ENCODE results near the gene BCAS4. TPM values are rescaled to one million over a fixed set of nuclear protein-coding genes. Genes with fewer than 3 reads are reported as not detected.

Gene BCAS4
- total RNA-seq, 1 experiment from 2014 or later, result 7.9 TPM

DNA sequence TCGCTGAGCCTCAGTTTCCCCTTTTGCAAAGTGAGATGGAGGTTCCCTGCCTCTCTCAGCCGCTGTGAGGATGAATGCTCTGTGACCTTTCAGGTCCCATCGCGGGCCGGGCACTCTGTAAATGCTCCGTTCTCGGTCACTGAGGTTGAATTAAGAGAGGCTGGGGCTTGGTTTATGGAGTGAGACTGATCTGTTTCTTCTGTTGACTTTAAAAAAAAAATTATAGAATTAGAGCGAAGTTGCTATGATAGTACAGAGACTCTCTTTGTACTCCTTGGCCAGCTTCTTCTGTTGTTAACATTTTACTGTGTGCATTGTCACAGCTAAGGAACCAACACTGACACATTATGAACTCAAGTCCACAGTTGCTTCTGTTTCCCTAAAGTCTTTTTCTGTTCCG is 72.0 kb downstream of the BCAS4 start:
- Mint-ChIP-seq H3K27ac (ENCODE audit: low read depth, unreplicated experiment) (no peak overlapping the region), H3K27me3 (ENCODE audit: insufficient read depth, unreplicated experiment) (no peaks in the 10 kb centered on the region), H3K9me3 (ENCODE audit: unreplicated experiment) (no peaks in the 10 kb centered on the region), H3K4me3 (ENCODE audit: unreplicated experiment) (no peak overlapping the region), H3K4me1 (ENCODE audit: insufficient read depth, unreplicated experiment) (peaks cover 19% of the 10 kb centered on the region), H3K36me3 (ENCODE audit: insufficient read depth, unreplicated experiment) (peaks cover 6% of the 10 kb centered on the region)
- DNase-seq (ENCODE audit: unreplicated experiment), result no peak
- ChIA-PET CTCF (interaction anchor here (0.6 to 2.1 kb wide), 5 partner anchors 8 to 886 kb away, joined by 3 to 11 read pairs (median 6); partner anchors contain the start of gene BCAS4), POLR2A (interaction anchor here (1.3 to 3.6 kb wide), 6 partner anchors 10 to 90 kb away, joined by 5 to 22 read pairs (median 14); partner anchors contain the start of gene ADNP)
- intact Hi-C loops (cut with micrococcal nuclease), result no loop called here
- TF ChIP-seq, protein P1, sequence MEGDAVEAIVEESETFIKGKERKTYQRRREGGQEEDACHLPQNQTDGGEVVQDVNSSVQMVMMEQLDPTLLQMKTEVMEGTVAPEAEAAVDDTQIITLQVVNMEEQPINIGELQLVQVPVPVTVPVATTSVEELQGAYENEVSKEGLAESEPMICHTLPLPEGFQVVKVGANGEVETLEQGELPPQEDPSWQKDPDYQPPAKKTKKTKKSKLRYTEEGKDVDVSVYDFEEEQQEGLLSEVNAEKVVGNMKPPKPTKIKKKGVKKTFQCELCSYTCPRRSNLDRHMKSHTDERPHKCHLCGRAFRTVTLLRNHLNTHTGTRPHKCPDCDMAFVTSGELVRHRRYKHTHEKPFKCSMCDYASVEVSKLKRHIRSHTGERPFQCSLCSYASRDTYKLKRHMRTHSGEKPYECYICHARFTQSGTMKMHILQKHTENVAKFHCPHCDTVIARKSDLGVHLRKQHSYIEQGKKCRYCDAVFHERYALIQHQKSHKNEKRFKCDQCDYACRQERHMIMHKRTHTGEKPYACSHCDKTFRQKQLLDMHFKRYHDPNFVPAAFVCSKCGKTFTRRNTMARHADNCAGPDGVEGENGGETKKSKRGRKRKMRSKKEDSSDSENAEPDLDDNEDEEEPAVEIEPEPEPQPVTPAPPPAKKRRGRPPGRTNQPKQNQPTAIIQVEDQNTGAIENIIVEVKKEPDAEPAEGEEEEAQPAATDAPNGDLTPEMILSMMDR (IDR thresholded peaks at IDR 0.05; ENCODE audit: unreplicated experiment), result no peak
- no TSS peak for BruUV-seq (replicated peaks)

DNA sequence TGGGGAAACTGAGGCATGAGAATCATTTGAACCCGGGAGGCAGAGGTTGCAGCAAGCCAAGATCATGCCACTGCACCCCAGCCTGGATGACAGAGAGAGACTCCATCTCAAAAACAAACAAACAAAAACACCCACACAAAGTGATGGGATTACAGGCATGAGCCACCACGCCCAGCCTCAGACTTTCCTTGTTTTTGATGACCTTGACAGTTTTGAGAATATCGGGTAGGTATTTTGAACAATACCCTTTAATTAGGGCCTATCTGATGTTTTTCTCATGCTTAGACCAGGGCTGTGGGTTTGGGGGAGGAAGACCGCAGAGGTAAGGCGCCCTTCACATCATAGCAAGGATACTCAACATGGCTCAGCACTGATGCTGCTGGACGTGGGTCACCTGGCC is 72.9 kb downstream of the BCAS4 start:
- H3K4me1 Mint-ChIP-seq (ENCODE audit: insufficient read depth, unreplicated experiment), result peaks cover 19% of the 10 kb centered on the region
- peaks cover 6% of the 10 kb centered on the region for H3K36me3 Mint-ChIP-seq (ENCODE audit: insufficient read depth, unreplicated experiment)
- no peaks in the 10 kb centered on the region for H3K27me3 Mint-ChIP-seq (ENCODE audit: insufficient read depth, unreplicated experiment)
- intact Hi-C loops (cut with micrococcal nuclease), result no loop called here
- DNase-seq (ENCODE audit: unreplicated experiment), result no peak
- H3K9me3 Mint-ChIP-seq (ENCODE audit: unreplicated experiment), result no peaks in the 10 kb centered on the region
- no TSS peak for BruUV-seq (replicated peaks)
- ChIA-PET CTCF (interaction anchor here (0.6 to 1.0 kb wide), 2 partner anchors 9 to 303 kb away, joined by 3 to 6 read pairs; no protein-coding TSS in a partner anchor), POLR2A (interaction anchor here (1.2 to 3.0 kb wide), 3 partner anchors 8 to 22 kb away, joined by 4 to 14 read pairs (median 12); no protein-coding TSS in a partner anchor)
- no peak overlapping the region for H3K27ac Mint-ChIP-seq (ENCODE audit: low read depth, unreplicated experiment)
- no peak overlapping the region for H3K4me3 Mint-ChIP-seq (ENCODE audit: unreplicated experiment)
- TF ChIP-seq, protein P1 (IDR thresholded peaks at IDR 0.05; ENCODE audit: unreplicated experiment), result no peak

DNA sequence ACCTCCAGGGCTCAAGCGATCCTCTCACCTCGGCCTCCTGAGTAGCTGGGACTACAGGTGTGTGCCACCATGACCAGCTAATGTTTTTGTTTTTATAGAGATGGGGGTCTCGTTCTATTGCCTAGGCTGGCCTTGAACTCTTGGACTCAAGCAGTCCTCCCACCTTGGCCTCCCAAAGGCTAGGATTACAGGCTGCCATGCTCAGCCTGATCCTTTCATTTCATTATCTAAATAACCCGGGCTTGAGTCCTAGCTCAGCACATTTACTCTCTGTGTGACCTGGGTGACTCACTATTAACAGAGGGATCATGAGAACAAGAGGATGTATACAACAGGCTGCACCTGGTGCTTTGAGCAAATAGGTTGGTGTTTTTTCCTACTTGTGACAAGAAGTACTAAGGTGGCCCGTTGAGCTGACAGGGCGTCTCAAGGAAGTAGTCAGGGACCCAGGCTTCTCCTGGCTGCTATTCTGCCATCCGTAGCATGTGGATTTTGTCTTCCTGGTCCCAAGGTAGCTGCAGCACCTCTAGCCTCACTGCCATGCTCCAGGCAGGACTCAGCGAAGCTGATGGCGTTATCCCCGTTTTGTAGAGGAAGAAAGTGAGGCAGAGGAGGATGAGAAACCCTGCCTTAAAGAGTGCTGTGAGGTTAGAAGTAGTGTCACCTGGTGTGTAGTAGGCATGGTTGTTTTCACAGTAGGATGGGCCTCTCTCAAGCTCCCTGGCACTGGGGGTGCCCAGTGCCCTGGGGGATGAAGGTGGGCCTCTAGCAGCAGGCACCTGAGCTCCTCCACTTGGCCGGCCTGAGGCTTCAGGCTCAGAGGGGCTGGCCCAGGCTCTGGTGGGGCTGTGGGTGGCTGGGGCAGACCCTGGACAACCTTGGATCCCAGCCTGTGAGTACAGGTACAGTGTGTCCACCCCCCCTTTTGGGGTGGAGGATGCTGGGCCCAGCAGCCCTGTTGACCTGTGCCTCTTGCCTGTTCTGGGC is 73.9 kb downstream of the BCAS4 start:
- TF ChIP-seq, protein P1 (IDR thresholded peaks at IDR 0.05; ENCODE audit: unreplicated experiment), result no peak
- intact Hi-C loops (cut with micrococcal nuclease), result no loop called here
- peaks cover 19% of the 10 kb centered on the region for H3K4me1 Mint-ChIP-seq (ENCODE audit: insufficient read depth, unreplicated experiment)
- ChIA-PET CTCF (interaction anchor here (0.6 to 1.8 kb wide), 6 partner anchors 13 to 77 kb away, joined by 3 to 11 read pairs (median 3); partner anchors contain the start of gene BCAS4), POLR2A (interaction anchor here (0.7 to 1.6 kb wide), 11 partner anchors 9 to 50 kb away, joined by 3 to 12 read pairs (median 4); no protein-coding TSS in a partner anchor)
- DNase-seq (ENCODE audit: unreplicated experiment), result no peak
- H3K27ac Mint-ChIP-seq (ENCODE audit: low read depth, unreplicated experiment), result no peak overlapping the region
- BruUV-seq (replicated peaks), result no TSS peak
- H3K9me3 Mint-ChIP-seq (ENCODE audit: unreplicated experiment), result no peaks in the 10 kb centered on the region
- no peak overlapping the region for H3K4me3 Mint-ChIP-seq (ENCODE audit: unreplicated experiment)
- peaks cover 6% of the 10 kb centered on the region for H3K36me3 Mint-ChIP-seq (ENCODE audit: insufficient read depth, unreplicated experiment)
- H3K27me3 Mint-ChIP-seq (ENCODE audit: insufficient read depth, unreplicated experiment), result no peaks in the 10 kb centered on the region

DNA sequence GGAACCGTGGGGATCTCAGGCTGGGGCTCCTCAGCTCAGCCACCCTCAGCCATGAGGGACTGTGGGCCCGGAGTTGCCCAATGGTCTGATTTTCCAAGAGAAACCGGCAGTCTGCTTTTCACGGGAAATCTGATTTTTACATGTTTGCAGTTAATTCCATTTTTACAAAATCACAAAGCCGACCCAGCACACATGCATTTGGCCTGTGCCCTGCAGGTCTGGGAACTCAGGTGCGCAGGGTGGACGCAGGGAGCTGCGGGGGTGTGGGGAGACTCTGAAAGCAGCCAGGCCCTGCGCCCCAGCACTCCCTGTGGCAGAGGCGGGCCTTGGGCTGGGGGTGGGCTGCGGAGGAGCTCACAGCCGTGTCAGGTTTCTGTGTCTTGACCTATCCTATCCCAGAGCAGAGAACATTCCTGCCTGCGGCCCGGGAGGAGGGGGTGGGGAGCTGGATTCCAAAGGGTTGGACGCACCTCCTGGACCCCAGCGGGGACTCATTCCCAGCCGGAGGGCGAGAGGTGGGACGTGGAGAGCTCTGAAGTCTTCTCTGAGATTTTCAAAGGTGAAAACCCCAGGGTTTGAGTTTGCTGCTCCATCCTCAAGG is 75.8 kb downstream of the BCAS4 start:
- Mint-ChIP-seq H3K36me3 (ENCODE audit: insufficient read depth, unreplicated experiment) (peaks cover 6% of the 10 kb centered on the region), H3K27me3 (ENCODE audit: insufficient read depth, unreplicated experiment) (no peaks in the 10 kb centered on the region), H3K4me3 (ENCODE audit: unreplicated experiment) (no peak overlapping the region), H3K4me1 (ENCODE audit: insufficient read depth, unreplicated experiment) (peaks cover 14% of the 10 kb centered on the region), H3K9me3 (ENCODE audit: unreplicated experiment) (no peaks in the 10 kb centered on the region), H3K27ac (ENCODE audit: low read depth, unreplicated experiment) (no peak overlapping the region)
- intact Hi-C loops (cut with micrococcal nuclease), result no loop called here
- DNase-seq (ENCODE audit: unreplicated experiment), result no peak
- BruUV-seq (replicated peaks), result no TSS peak
- ChIA-PET POLR2A (interaction anchor here (0.7 to 1.2 kb wide), 3 partner anchors 10 to 45 kb away, joined by 3 to 5 read pairs (median 4); no protein-coding TSS in a partner anchor), CTCF (interaction anchor here (0.6 kb wide), 2 partner anchors 62 to 73 kb away, joined by 4 read pairs; no protein-coding TSS in a partner anchor)
- TF ChIP-seq, protein P1 (IDR thresholded peaks at IDR 0.05; ENCODE audit: unreplicated experiment), result no peak

All from MCF 10A (cell line).